ENCODE measurements around the gene CLMN. TPM values are rescaled to one million over a fixed set of nuclear protein-coding genes. Genes with fewer than 3 reads are reported as not detected.

The CLMN gene
- total RNA-seq, 1 experiment from 2014 or later: 111 TPM

DNA sequence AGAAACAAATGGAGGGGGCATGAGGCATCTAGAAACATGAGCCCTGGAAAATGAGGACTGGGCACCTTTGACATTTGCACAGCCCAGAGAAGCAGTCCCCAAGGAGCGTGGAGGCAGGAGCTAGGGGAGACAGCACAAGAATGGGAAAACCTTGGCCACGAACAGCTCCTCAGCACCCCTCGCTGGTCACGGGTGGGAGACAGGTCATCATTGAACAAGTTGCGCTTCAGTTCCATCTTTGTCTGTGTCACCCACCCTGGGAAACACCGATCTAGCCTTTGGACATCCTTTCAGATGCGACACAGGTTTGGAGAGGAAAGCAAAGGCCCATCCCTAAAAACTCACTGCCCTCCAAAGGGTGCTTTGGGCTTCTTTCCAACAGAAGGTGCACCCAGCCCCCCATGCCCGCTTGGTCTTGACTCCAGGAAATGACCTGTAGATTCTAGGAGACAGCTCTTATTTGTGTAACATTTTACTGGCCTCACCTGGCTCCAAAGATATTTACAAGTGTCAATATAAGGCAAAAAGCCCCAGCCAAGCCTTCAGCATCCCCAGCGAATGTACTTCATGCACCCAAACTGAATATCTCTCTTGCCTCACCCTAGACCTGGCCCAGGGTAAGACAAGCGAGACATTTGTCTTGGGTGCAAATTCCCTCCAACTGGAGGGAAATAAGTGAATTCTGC lies 28.8 kb upstream of the CLMN start:
- BruUV-seq (replicated peaks): no TSS peak
- Mint-ChIP-seq H3K27me3 (ENCODE audit: unreplicated experiment) (no peaks in the 10 kb centered on the region), H3K36me3 (ENCODE audit: insufficient read depth, unreplicated experiment) (no peaks in the 10 kb centered on the region), H3K27ac (ENCODE audit: unreplicated experiment) (no peak overlapping the region), H3K9me3 (ENCODE audit: low read depth, unreplicated experiment) (peaks cover 4% of the 10 kb centered on the region), H3K4me1 (ENCODE audit: low read depth, unreplicated experiment) (peaks cover 8% of the 10 kb centered on the region), H3K4me3 (ENCODE audit: low read depth, unreplicated experiment) (no peak overlapping the region)
- intact Hi-C loops (cut with micrococcal nuclease; ENCODE audit: unreplicated experiment): no loop called here
- CTCF ChIA-PET: interaction anchor here (0.6 kb wide), 1 partner anchor 10 kb away, joined by 3 read pairs; no protein-coding TSS in a partner anchor
- TF ChIP-seq, protein P1, sequence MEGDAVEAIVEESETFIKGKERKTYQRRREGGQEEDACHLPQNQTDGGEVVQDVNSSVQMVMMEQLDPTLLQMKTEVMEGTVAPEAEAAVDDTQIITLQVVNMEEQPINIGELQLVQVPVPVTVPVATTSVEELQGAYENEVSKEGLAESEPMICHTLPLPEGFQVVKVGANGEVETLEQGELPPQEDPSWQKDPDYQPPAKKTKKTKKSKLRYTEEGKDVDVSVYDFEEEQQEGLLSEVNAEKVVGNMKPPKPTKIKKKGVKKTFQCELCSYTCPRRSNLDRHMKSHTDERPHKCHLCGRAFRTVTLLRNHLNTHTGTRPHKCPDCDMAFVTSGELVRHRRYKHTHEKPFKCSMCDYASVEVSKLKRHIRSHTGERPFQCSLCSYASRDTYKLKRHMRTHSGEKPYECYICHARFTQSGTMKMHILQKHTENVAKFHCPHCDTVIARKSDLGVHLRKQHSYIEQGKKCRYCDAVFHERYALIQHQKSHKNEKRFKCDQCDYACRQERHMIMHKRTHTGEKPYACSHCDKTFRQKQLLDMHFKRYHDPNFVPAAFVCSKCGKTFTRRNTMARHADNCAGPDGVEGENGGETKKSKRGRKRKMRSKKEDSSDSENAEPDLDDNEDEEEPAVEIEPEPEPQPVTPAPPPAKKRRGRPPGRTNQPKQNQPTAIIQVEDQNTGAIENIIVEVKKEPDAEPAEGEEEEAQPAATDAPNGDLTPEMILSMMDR (IDR thresholded peaks at IDR 0.05; ENCODE audit: unreplicated experiment): no peak
- no peak for DNase-seq

DNA sequence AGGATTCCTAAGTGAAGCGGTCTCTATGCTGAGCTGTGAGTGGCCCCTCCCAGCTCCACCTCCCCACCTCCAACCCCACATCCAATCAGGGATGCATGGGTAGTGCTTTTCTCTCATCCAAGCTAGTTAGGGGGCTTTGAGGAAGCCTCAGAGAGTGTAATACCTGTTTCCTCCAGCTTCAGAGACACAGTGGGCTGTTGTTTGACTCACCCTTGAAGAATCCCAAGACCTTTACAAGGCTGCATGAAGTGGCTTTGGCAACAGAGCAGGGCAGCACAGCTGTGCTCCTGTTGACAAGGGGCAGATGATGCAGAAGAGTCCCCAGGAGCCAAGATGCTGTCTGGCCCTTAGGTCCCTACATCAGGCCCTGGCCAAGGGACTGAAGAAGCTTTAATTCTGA lies 27.1 kb upstream of the CLMN start:
- H3K27ac Mint-ChIP-seq (ENCODE audit: unreplicated experiment): no peak overlapping the region
- BruUV-seq (replicated peaks): no TSS peak
- CTCF ChIA-PET: no interaction called here
- H3K36me3 Mint-ChIP-seq (ENCODE audit: insufficient read depth, unreplicated experiment): no peaks in the 10 kb centered on the region
- H3K9me3 Mint-ChIP-seq (ENCODE audit: low read depth, unreplicated experiment): peaks cover 4% of the 10 kb centered on the region
- H3K27me3 Mint-ChIP-seq (ENCODE audit: unreplicated experiment): no peaks in the 10 kb centered on the region
- TF ChIP-seq, protein P1 (IDR thresholded peaks at IDR 0.05; ENCODE audit: unreplicated experiment): no peak
- H3K4me1 Mint-ChIP-seq (ENCODE audit: low read depth, unreplicated experiment): peaks cover 8% of the 10 kb centered on the region
- no peak overlapping the region for H3K4me3 Mint-ChIP-seq (ENCODE audit: low read depth, unreplicated experiment)
- intact Hi-C loops (cut with micrococcal nuclease; ENCODE audit: unreplicated experiment): no loop called here
- DNase-seq: no peak

DNA sequence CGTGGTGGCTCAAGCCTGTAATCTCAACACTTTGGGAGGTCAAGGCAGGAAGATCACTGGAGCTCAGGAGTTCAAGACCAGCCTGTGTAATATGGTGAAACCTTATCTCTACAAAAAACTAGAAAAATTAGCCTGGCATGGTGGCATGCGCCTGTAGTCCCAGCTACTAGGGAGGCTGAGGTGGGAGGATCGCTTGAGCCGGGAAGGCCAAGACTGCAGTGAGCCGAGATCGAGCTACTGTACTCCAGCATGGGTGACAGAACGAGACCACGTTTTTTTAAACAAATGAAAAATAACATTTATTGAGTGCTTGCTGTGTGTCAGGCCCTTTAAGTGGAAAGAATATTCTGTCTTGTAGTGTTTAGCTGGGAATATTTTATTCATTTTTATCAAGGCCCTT lies 26.6 kb upstream of the CLMN start:
- intact Hi-C loops (cut with micrococcal nuclease; ENCODE audit: unreplicated experiment): no loop called here
- no peak overlapping the region for H3K27ac Mint-ChIP-seq (ENCODE audit: unreplicated experiment)
- no peaks in the 10 kb centered on the region for H3K36me3 Mint-ChIP-seq (ENCODE audit: insufficient read depth, unreplicated experiment)
- TF ChIP-seq, protein P1 (IDR thresholded peaks at IDR 0.05; ENCODE audit: unreplicated experiment): no peak
- H3K4me3 Mint-ChIP-seq (ENCODE audit: low read depth, unreplicated experiment): no peak overlapping the region
- peaks cover 4% of the 10 kb centered on the region for H3K9me3 Mint-ChIP-seq (ENCODE audit: low read depth, unreplicated experiment)
- CTCF ChIA-PET: no interaction called here
- no peaks in the 10 kb centered on the region for H3K27me3 Mint-ChIP-seq (ENCODE audit: unreplicated experiment)
- no peak for DNase-seq
- H3K4me1 Mint-ChIP-seq (ENCODE audit: low read depth, unreplicated experiment): peaks cover 12% of the 10 kb centered on the region
- BruUV-seq (replicated peaks): no TSS peak

DNA sequence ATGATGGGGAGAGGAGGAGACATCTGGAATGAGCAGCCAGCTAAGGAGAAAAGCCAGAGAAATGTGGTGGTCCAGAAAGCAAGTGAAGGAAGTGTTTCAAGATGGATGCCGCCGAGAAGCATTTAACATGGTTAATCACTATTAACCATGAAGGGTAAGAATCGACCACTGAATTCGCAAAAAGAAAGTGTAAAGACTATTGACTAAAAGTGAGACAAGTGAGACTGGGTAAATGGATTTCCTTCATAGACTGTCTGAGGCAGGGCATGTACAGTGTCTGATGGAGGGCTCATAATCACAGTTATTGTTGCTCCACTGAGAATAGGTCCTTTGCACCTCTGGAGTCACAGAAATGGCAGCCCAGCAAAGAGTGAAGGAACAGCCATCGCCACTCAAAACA lies 25.3 kb upstream of the CLMN start:
- H3K36me3 Mint-ChIP-seq (ENCODE audit: insufficient read depth, unreplicated experiment): no peaks in the 10 kb centered on the region
- no peaks in the 10 kb centered on the region for H3K27me3 Mint-ChIP-seq (ENCODE audit: unreplicated experiment)
- no TSS peak for BruUV-seq (replicated peaks)
- peaks cover 7% of the 10 kb centered on the region for H3K9me3 Mint-ChIP-seq (ENCODE audit: low read depth, unreplicated experiment)
- no peak overlapping the region for H3K27ac Mint-ChIP-seq (ENCODE audit: unreplicated experiment)
- intact Hi-C loops (cut with micrococcal nuclease; ENCODE audit: unreplicated experiment): no loop called here
- CTCF ChIA-PET: no interaction called here
- H3K4me1 Mint-ChIP-seq (ENCODE audit: low read depth, unreplicated experiment): peaks cover 24% of the 10 kb centered on the region
- DNase-seq: no peak
- TF ChIP-seq, protein P1 (IDR thresholded peaks at IDR 0.05; ENCODE audit: unreplicated experiment): no peak
- H3K4me3 Mint-ChIP-seq (ENCODE audit: low read depth, unreplicated experiment): no peak overlapping the region

Data from Calu3 (cell line).